HG03520 (cell line): ENCODE measurements around the gene HK3.
"Not testable (repeated sequence)": the region's sequence is repeated elsewhere in the genome, so short reads cannot be mapped to it uniquely, and the experiment has no call there.

Experiments
- ATAC-seq: cut with Tn5 transposase; IDR thresholded peaks from one replicate; pipeline ENCODE4 v1.9.1; 2021; ENCODE audit warnings: mild to moderate bottlenecking, moderate library complexity; ENCODE audit not compliant: unreplicated experiment

Gene HK3

GRCh38 chr5:176883700-176884570, 15.2 kb downstream of the HK3 start:
- ATAC-seq: no peak

DNA sequence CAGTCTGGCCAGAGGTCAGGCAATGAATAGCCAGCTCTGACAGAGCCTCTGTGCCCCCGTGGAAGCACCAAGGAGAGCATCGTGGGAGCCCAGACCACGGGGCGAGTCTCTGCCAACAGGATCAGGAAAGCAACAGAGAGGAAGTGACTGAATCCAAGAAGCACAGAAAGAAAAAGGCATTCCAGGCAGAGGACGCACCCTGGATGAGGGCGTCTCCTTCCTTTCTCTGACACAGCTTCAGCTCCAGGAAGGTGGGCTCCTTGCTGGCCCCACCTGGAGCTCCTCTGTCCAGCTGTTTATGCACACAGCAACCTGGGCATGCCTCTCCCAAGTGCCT, 16.6 kb downstream of the HK3 start:
- no peak for ATAC-seq

GRCh38 chr5:176881816-176882566, 17.2 kb downstream of the HK3 start:
- ATAC-seq: no peak

DNA sequence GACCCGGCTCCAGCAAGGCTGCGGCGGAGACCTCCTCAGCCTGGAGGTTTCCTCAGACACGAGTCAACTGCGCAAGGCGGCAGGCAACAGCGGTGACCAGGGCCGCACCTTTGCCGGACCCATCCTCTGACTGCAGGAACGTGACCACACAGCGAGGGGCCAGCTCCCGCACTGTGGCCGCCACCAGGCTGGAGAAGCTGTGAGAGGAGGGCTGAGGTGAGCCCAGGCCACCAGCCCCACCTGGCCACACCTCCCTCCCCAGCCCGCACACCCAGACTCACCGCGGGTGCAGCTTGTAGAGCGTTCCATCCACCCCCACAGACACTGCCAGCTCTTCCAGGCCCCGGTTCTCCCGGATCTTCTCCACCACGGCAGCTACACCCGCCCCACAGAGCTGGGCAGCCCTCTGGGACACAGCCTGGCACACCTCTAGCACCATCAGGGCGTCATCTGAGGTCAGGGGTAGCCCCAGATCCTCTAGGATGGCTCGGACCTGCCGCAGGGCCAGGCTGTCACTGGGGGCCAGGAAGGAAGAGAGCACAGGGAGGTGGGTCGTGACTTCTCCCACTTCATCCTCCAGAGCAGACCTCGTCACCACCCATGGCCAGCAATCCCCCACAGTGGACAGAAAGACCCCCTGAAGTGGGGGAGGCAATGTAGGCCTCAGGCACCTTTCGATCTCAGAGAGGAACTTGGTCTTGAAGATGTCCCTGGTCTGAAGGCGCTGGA, 18.0 kb downstream of the HK3 start:
- no peak for ATAC-seq

DNA sequence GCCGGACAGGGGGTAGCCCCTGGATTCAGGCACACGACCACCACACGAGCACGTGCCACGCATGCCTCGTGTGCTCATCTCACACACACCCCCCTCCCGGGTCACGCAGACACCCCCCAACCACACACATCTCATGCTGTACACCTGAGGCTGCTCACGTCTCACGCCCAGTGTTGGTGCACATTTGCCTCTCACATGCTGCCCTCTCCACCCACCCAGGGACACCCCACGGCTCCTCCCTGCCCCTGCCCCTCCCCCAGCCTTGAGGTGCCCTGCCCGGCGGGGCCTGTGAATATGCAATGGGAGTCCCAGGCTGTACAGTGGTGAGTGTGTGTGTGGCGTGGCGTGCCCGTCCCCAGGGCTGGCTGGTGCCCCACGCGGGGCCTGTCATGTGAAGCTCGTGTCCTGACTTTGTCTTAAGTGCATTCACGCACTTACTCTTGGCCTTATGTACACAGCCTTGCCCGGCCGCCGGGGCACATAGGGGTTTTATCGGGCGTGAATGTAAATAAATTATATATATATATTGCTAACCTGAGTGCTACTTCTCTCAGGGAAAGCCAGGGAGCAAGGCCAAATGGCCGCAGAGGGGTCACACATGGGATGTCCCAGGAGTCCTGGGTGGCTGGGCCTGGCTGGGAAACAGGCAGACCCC, 18.7 kb downstream of the HK3 start:
- no peak for ATAC-seq

- ATAC-seq: no peak
These were observed 19.3 kb downstream of the HK3 start for GRCh38 chr5:176879663-176880361.

- no peak for ATAC-seq
These were observed 20.1 kb downstream of the HK3 start for GRCh38 chr5:176878906-176879662.

DNA sequence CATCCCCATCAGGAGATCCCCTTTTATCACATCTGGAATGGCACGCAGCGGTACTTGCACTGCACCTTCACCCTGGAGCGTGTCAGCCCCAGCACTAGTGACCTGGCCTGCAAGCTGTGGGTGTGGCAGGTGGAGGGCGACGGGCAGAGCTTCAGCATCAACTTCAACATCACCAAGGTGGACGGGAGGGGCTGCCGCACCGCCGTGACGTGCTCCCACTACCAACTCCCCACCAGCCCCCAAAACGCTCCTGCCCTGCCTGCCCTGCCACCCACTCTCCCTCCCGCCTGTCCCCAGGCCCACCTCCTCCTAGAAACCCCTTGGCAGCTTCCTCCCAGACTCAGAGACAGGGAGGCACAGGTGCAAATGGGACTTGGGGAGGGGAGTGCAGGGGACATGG, 20.7 kb downstream of the HK3 start:
- ATAC-seq: no peak

DNA sequence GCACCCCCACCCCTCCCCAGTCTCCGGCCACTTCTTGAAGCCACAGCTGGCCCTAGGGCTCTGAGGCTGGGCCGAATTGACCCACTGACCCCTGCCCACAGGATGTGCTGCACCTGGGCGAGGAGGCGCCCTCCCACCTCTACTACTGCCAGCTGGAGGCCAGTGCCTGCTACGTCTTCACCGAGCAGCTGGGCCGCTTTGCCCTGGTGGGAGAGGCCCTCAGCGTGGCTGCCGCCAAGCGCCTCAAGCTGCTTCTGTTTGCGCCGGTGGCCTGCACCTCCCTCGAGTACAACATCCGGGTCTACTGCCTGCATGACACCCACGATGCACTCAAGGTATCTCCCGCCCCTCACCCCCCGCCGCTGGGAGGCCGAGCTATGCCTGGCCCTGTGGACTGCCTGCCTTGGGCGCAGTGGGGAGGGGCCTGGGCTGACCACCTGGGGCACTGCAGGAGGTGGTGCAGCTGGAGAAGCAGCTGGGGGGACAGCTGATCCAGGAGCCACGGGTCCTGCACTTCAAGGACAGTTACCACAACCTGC, 21.3 kb downstream of the HK3 start:
- no peak for ATAC-seq

- ATAC-seq: no peak
These were observed 22.4 kb downstream of the HK3 start for GRCh38 chr5:176876506-176877431.

DNA sequence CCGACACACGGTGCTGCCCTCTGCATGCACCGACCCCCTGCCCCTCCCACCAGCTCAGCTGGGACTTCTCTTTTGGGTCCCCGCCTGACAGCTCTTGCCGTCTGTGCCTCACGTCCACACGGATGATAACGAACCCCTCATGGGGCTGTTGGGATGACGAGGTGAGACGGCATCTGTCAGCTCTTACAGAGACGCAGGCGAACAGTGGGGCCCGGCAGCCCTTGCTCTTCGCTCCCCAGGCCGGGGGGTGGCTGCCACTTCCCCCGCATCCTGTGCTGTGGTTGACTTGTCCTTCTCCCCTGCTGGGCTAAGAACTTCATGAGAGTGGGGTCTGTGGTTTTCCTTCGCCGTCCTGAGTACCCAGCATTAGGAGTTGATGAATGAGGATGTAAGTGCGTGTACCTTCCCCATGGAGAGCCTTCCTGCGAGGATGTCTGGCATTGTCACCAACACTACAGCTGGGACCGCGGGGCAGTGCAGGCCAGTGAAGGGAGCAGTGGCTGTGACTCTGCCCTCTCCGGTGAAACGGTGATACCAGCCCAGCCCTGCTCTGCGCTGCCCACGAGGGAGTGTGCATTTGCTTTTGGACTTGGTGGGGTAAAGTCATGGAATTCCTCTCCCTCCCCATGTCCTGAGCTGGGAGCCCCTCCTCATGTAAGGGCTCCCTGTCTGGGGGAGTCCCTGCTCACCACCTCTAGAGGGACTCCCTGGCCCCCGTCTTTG, 23.2 kb downstream of the HK3 start:
- no peak for ATAC-seq

DNA sequence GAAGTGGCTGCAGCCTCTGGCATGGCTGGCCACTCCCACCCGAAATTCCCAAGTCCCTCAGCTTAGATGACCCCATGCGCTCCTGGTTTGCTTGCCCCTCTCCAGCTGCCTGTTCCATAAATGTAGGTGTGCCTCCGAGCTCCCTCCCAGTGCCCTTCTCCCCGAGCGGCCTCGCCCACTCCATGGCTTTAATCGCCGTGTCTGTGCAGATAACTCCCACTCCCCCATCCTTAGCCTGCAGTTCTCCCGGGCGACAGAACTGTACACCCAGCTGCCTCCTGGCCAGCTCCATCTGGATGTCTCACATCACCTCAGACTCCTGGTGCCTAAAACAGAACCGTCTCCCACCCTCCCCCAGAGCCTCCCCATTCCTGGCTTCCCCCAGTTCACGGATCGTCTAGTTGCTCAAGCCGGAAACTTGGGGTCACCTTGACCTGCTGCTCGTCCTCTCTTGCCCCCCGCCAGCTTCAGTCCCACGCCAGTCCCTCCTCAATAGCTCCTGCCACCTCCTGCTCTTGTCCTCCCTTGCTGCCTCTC, 24.1 kb downstream of the HK3 start:
- ATAC-seq: no peak

- no peak for ATAC-seq
These were observed 24.9 kb downstream of the HK3 start for GRCh38 chr5:176874198-176874780.

- no peak for ATAC-seq
These were observed 25.5 kb downstream of the HK3 start for GRCh38 chr5:176873541-176874172.

GRCh38 chr5:176873011-176873410, 26.1 kb downstream of the HK3 start:
- not testable (repeated sequence) for ATAC-seq

- not testable (repeated sequence) for ATAC-seq
These were observed 26.6 kb downstream of the HK3 start for GRCh38 chr5:176872586-176872985.

DNA sequence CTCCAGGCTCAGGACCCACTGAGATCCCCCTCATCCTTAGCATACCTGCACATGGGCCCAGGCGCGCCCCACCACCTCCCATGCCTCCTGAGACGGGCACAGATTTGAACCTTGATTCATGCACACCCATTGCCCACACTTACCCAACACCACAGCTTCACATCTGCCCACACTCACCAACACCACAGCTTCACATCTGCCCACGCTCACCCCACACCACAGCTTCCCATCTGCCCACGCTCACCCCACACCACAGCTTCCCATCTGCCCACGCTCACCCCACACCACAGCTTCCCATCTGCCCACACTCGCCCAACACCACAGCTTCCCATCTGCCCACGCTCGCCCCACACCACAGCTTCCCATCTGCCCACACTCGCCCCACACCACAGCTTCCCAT, 28.5 kb downstream of the HK3 start:
- not testable (repeated sequence) for ATAC-seq
